ENCODE data around the gene NDUFA8.

The NDUFA8 gene

GRCh38 chr9:122133984-122134535 lies 25.5 kb downstream of the NDUFA8 start:
- Histone ChIP-seq H3K4me2 (ENCODE audit: low read length) (no peak overlapping the region), H3K79me1 (ENCODE audit: low read length) (no peaks in the 10 kb centered on the region), H4K8ac (ENCODE audit: low read depth, low read length) (no peak overlapping the region), H2BK120ac (ENCODE audit: insufficient read depth, low read length, poor library complexity) (no peak overlapping the region), H3K36me3 (ENCODE audit: control insufficient read depth in 1 of 2, insufficient read depth in 2 of 2, low read length in 2 of 2) (no peaks in the 10 kb centered on the region), H2BK12ac (ENCODE audit: low read length) (no peak overlapping the region), H4K12ac (ENCODE audit: low read depth, low read length) (no peak overlapping the region), H3K14ac (ENCODE audit: low read length) (no peak overlapping the region), H2BK5ac (ENCODE audit: low read depth, low read length, poor library complexity) (no peak overlapping the region), H3K9me3 (ENCODE audit: insufficient read depth, low read depth, low read length) (peaks cover 1% of the 10 kb centered on the region), H3K79me2 (ENCODE audit: control insufficient read depth, insufficient read depth, low read length, poor library complexity) (no peaks in the 10 kb centered on the region), H3K4ac (ENCODE audit: low read depth, low read length) (no peak overlapping the region), H2AK5ac (ENCODE audit: low read length) (no peak overlapping the region), H3K4me3 (ENCODE audit: low read depth, low read length) (no peak overlapping the region), H4K91ac (ENCODE audit: low read depth, low read length) (no peak overlapping the region), H3K23ac (ENCODE audit: low read length) (no peak overlapping the region), H2AFZ (ENCODE audit: insufficient read depth, low read length, poor library complexity) (no peak overlapping the region), H3K27ac (ENCODE audit: low read depth, low read length) (no peak overlapping the region), H3K27me3 (ENCODE audit: insufficient read depth, low read length) (no peaks in the 10 kb centered on the region), H3K18ac (ENCODE audit: low read length) (no peak overlapping the region), H3K4me1 (ENCODE audit: control insufficient read depth in 1 of 2, insufficient read depth in 2 of 2, low read length in 2 of 2) (peaks cover 24 to 38% of the 10 kb centered on the region in 2 experiments), H3K9ac (ENCODE audit: low read length) (no peak overlapping the region)
- WGBS (ENCODE audit: extremely low coverage, insufficient coverage, insufficient read length): no CpG with 5 or more reads among the region's 17 CpGs
- DNase-seq: peak; percentile 84 to 95

DNA sequence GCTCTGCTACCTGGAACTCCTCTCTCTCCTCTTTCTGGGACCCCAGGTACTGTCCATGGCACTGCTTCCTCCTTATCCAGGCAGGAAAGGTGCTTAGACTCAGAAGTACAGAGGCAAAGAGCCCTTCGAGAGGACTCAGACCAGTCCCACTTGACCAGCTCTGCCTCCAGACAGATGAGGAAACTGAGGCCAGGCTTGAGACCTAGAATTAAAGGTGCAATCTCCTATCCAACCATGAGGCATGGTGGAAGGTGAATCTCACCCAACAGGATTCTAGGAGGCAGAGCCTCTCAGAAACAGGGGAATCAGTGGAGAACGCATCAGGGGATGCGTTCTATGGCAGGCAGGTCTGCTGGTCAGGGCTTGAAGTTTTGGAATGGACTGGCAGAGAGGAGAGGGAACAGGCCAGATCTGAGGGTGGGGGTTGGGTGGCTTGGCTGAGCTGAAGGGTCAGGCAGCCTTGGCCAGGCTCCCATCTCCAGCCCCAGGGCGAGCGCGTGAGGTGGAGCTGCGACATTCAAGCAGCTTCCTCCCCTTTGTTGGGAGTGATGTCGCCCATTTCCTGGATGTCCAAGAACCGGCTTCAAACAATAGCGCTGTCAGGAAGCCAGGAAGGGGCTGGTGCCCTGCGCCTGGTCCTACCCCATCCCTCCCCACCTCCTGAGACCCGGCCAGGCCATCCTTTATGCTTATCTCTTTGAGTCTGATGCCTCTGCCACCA lies 26.2 kb downstream of the NDUFA8 start:
- H3K23ac ChIP-seq (ENCODE audit: low read length): no peak overlapping the region
- no peak overlapping the region for H3K4ac ChIP-seq (ENCODE audit: low read depth, low read length)
- no peak overlapping the region for H4K91ac ChIP-seq (ENCODE audit: low read depth, low read length)
- no peak overlapping the region for H2AK5ac ChIP-seq (ENCODE audit: low read length)
- H2BK5ac ChIP-seq (ENCODE audit: low read depth, low read length, poor library complexity): no peak overlapping the region
- no peaks in the 10 kb centered on the region for H3K79me2 ChIP-seq (ENCODE audit: control insufficient read depth, insufficient read depth, low read length, poor library complexity)
- no peaks in the 10 kb centered on the region for H3K79me1 ChIP-seq (ENCODE audit: low read length)
- no peak overlapping the region for H3K27ac ChIP-seq (ENCODE audit: low read depth, low read length)
- H3K36me3 ChIP-seq (ENCODE audit: control insufficient read depth in 1 of 2, insufficient read depth in 2 of 2, low read length in 2 of 2): no peaks in the 10 kb centered on the region
- peaks cover 21 to 38% of the 10 kb centered on the region in 2 experiments for H3K4me1 ChIP-seq (ENCODE audit: control insufficient read depth in 1 of 2, insufficient read depth in 2 of 2, low read length in 2 of 2)
- no CpG with 5 or more reads among the region's 12 CpGs for whole genome bisulfite sequencing (ENCODE audit: extremely low coverage, insufficient coverage, insufficient read length)
- no peak overlapping the region for H3K18ac ChIP-seq (ENCODE audit: low read length)
- no peak overlapping the region for H3K14ac ChIP-seq (ENCODE audit: low read length)
- DNase-seq: peak in 1 of 2 donors; percentile 3
- no peak overlapping the region for H3K4me3 ChIP-seq (ENCODE audit: low read depth, low read length)
- H2AFZ ChIP-seq (ENCODE audit: insufficient read depth, low read length, poor library complexity): no peak overlapping the region
- no peak overlapping the region for H4K8ac ChIP-seq (ENCODE audit: low read depth, low read length)
- H3K9me3 ChIP-seq (ENCODE audit: insufficient read depth, low read depth, low read length): peaks cover 1% of the 10 kb centered on the region
- no peak overlapping the region for H4K12ac ChIP-seq (ENCODE audit: low read depth, low read length)
- no peaks in the 10 kb centered on the region for H3K27me3 ChIP-seq (ENCODE audit: insufficient read depth, low read length)
- H2BK120ac ChIP-seq (ENCODE audit: insufficient read depth, low read length, poor library complexity): no peak overlapping the region
- H3K9ac ChIP-seq (ENCODE audit: low read length): no peak overlapping the region
- H3K4me2 ChIP-seq (ENCODE audit: low read length): no peak overlapping the region
- H2BK12ac ChIP-seq (ENCODE audit: low read length): peak overlapping the region; percentile 3

DNA sequence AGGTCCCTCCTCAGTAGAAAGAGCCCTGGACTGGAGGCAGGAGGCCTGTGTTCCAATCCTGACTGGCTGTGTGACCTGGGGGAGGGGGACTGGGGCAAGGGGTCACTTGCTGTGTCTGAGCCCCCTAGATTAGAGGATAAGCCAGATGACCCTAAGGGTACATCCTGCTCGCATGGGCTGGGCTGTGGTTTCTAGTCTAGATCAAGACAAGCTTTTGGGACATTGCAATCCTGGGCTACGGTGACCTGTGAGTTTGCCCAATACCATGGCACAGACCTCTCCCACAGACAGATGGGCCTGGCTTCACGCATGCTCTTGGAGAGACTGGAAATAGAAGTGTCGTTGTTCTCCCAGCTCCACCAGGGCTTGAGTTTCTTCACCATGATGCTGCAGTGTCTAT lies 27.0 kb downstream of the NDUFA8 start:
- Histone ChIP-seq H4K12ac (ENCODE audit: low read depth, low read length) (no peak overlapping the region), H3K27ac (ENCODE audit: low read depth, low read length) (no peak overlapping the region), H3K18ac (ENCODE audit: low read length) (no peak overlapping the region), H3K4ac (ENCODE audit: low read depth, low read length) (no peak overlapping the region), H3K14ac (ENCODE audit: low read length) (no peak overlapping the region), H3K9ac (ENCODE audit: low read length) (no peak overlapping the region), H3K9me3 (ENCODE audit: insufficient read depth, low read depth, low read length) (peaks cover 1% of the 10 kb centered on the region), H4K91ac (ENCODE audit: low read depth, low read length) (peak overlapping the region; percentile 37), H3K79me2 (ENCODE audit: control insufficient read depth, insufficient read depth, low read length, poor library complexity) (no peaks in the 10 kb centered on the region), H3K4me1 (ENCODE audit: control insufficient read depth in 1 of 2, insufficient read depth in 2 of 2, low read length in 2 of 2) (peaks cover 21 to 38% of the 10 kb centered on the region in 2 experiments), H2BK12ac (ENCODE audit: low read length) (no peak overlapping the region), H3K4me3 (ENCODE audit: low read depth, low read length) (no peak overlapping the region), H3K4me2 (ENCODE audit: low read length) (no peak overlapping the region), H4K8ac (ENCODE audit: low read depth, low read length) (no peak overlapping the region), H2AFZ (ENCODE audit: insufficient read depth, low read length, poor library complexity) (no peak overlapping the region), H3K79me1 (ENCODE audit: low read length) (no peaks in the 10 kb centered on the region), H2BK120ac (ENCODE audit: insufficient read depth, low read length, poor library complexity) (no peak overlapping the region), H2BK5ac (ENCODE audit: low read depth, low read length, poor library complexity) (no peak overlapping the region), H3K36me3 (ENCODE audit: control insufficient read depth in 1 of 2, insufficient read depth in 2 of 2, low read length in 2 of 2) (no peaks in the 10 kb centered on the region), H3K27me3 (ENCODE audit: insufficient read depth, low read length) (no peaks in the 10 kb centered on the region), H3K23ac (ENCODE audit: low read length) (no peak overlapping the region), H2AK5ac (ENCODE audit: low read length) (no peak overlapping the region)
- no peak for DNase-seq
- WGBS (ENCODE audit: extremely low coverage, insufficient coverage, insufficient read length): no CpG with 5 or more reads among the region's 4 CpGs

DNA sequence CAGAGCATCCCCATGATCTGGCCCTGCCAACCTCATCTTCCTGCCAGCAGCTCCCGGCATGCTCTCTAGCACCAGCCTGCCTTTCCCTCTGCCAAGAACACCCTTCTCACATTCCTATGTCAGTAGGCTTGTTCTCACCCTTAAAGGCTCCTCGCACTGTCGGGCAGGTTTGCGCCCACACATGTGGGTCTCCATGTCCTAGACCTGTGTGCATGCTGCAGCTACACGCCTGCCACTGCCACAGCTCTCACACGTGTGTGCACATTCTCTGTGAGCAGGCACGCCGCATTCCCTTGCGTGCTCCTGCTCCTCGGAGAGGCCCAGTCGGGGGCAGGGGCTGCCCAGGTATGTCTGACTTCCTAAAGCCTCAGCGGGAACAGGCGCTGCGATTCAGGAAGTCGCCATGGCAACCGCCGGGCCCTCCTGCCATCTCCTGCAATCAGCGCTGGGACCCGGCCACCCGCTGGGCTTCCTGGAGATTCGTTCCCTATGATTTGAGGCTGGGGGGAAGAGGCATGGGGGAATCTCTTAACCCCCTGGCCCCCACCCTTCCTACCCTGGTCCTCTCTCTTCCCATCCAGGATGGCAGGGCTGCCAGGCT lies 28.1 kb downstream of the NDUFA8 start:
- no peak overlapping the region for H2AK5ac ChIP-seq (ENCODE audit: low read length)
- H3K27ac ChIP-seq (ENCODE audit: low read depth, low read length): no peak overlapping the region
- H4K12ac ChIP-seq (ENCODE audit: low read depth, low read length): no peak overlapping the region
- peaks cover 21 to 44% of the 10 kb centered on the region in 2 experiments for H3K4me1 ChIP-seq (ENCODE audit: control insufficient read depth in 1 of 2, insufficient read depth in 2 of 2, low read length in 2 of 2)
- H3K27me3 ChIP-seq (ENCODE audit: insufficient read depth, low read length): peaks cover 2% of the 10 kb centered on the region
- H3K14ac ChIP-seq (ENCODE audit: low read length): no peak overlapping the region
- no peaks in the 10 kb centered on the region for H3K79me1 ChIP-seq (ENCODE audit: low read length)
- no peak overlapping the region for H4K8ac ChIP-seq (ENCODE audit: low read depth, low read length)
- H3K4me3 ChIP-seq (ENCODE audit: low read depth, low read length): peak overlapping the region; percentile 29
- no peak overlapping the region for H2BK5ac ChIP-seq (ENCODE audit: low read depth, low read length, poor library complexity)
- H3K36me3 ChIP-seq (ENCODE audit: control insufficient read depth in 1 of 2, insufficient read depth in 2 of 2, low read length in 2 of 2): no peaks in the 10 kb centered on the region
- DNase-seq: peak in 1 of 2 donors; percentile 19
- peak overlapping the region; percentile 11 for H2BK12ac ChIP-seq (ENCODE audit: low read length)
- H3K9ac ChIP-seq (ENCODE audit: low read length): no peak overlapping the region
- H4K91ac ChIP-seq (ENCODE audit: low read depth, low read length): peak overlapping the region; percentile 11
- no peak overlapping the region for H2BK120ac ChIP-seq (ENCODE audit: insufficient read depth, low read length, poor library complexity)
- H2AFZ ChIP-seq (ENCODE audit: insufficient read depth, low read length, poor library complexity): peak overlapping the region; percentile 3
- H3K9me3 ChIP-seq (ENCODE audit: insufficient read depth, low read depth, low read length): peaks cover 1% of the 10 kb centered on the region
- no CpG with 5 or more reads among the region's 21 CpGs for WGBS (ENCODE audit: extremely low coverage, insufficient coverage, insufficient read length)
- H3K23ac ChIP-seq (ENCODE audit: low read length): no peak overlapping the region
- H3K4me2 ChIP-seq (ENCODE audit: low read length): peak overlapping the region; percentile 20
- H3K4ac ChIP-seq (ENCODE audit: low read depth, low read length): no peak overlapping the region
- H3K79me2 ChIP-seq (ENCODE audit: control insufficient read depth, insufficient read depth, low read length, poor library complexity): no peaks in the 10 kb centered on the region
- H3K18ac ChIP-seq (ENCODE audit: low read length): no peak overlapping the region

All from trophoblast cell (in vitro differentiated cells and primary cell).